ENCODE measurements around the gene TXNDC11. TPM values are rescaled to one million over a fixed set of nuclear protein-coding genes. Genes with fewer than 3 reads are reported as not detected.

TXNDC11 gene, protein sequence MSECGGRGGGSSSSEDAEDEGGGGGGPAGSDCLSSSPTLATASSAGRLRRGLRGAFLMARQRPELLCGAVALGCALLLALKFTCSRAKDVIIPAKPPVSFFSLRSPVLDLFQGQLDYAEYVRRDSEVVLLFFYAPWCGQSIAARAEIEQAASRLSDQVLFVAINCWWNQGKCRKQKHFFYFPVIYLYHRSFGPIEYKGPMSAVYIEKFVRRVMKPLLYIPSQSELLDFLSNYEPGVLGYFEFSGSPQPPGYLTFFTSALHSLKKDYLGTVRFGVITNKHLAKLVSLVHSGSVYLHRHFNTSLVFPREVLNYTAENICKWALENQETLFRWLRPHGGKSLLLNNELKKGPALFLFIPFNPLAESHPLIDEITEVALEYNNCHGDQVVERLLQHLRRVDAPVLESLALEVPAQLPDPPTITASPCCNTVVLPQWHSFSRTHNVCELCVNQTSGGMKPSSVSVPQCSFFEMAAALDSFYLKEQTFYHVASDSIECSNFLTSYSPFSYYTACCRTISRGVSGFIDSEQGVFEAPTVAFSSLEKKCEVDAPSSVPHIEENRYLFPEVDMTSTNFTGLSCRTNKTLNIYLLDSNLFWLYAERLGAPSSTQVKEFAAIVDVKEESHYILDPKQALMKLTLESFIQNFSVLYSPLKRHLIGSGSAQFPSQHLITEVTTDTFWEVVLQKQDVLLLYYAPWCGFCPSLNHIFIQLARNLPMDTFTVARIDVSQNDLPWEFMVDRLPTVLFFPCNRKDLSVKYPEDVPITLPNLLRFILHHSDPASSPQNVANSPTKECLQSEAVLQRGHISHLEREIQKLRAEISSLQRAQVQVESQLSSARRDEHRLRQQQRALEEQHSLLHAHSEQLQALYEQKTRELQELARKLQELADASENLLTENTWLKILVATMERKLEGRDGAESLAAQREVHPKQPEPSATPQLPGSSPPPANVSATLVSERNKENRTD
- total RNA-seq: 43.5 and 54.6 TPM in 2 replicates

DNA sequence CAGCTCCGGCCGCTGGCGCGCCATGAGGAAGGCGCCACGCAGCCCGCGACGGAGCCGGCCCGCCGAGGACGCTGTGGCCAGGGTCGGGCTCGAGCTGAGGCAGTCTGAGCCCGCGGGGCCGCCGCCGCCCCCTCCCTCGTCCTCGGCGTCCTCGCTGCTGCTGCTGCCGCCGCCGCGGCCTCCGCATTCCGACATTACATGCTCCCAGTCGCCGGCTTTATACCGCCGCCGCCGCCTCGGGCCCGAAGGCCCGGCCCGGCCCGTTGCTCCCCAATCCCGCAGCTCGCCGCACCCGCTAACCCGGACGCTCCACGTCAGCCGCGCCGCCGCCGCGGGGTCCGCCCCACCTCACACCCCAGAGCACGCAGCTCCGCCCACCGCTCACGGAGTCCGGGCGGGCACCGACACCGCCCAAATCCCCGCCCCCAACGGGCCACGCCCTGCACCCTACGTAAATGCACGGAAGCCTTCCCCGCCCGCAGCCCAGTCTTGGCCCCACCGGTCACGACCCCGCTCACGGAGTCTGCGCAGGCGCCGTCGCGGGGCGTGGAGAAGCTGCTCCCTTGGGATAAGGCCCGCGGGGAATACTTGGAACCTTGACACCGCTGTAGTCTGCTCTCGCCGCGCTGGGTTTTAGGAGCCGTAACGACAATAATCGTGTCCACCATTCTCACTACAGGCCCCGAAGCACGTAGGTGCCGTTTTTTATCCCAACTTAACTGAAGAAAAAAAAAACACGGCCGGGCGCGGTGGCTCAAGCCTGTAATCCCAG, at the start of gene TXNDC11:
TXNDC11 (minus strand) TSS at position 322 of the 772 bp plus-strand sequence; CDS start at position 195, 127 bp downstream.

GRCh38 chr16:11667824-11668622, 74.6 kb downstream of the TXNDC11 start, which contains the start of gene SNN:
Gene SNN, plus strand, starts transcription at chr16:11668455. Its CDS starts 7,605 bp downstream, at chr16:11676060.

Other genes with a start within 250 kb of the TXNDC11 start
- 89.9 and 93.6 TPM in 2 replicates for gene LITAF, start 155.9 kb downstream of the TXNDC11 start, total RNA-seq
- gene SNN, start 74.4 kb downstream of the TXNDC11 start, total RNA-seq: 4.9 and 5.8 TPM in 2 replicates
- gene ZC3H7A, start 54.4 kb upstream of the TXNDC11 start, total RNA-seq: 22.2 and 28.5 TPM in 2 replicates
- gene RSL1D1, start 108.7 kb upstream of the TXNDC11 start, total RNA-seq: 90.8 and 133 TPM in 2 replicates
- 79.0 and 92.5 TPM in 2 replicates for gene GSPT1, start 173.1 kb upstream of the TXNDC11 start, total RNA-seq
- gene NPIPB2, start 199.2 kb upstream of the TXNDC11 start, total RNA-seq: not detected in 2 replicates
- gene TNFRSF17, start 222.4 kb upstream of the TXNDC11 start, total RNA-seq: not detected in 2 replicates
- 5.5 and 6.7 TPM in 2 replicates for gene SNX29, start 233.9 kb upstream of the TXNDC11 start, total RNA-seq